ENCODE data around the gene ALB.

The ALB gene

GRCh38 chr4:73445383-73446335 lies 41.6 kb downstream of the ALB start:
- TF ChIP-seq CTCF (IDR thresholded peaks at IDR 0.05; ENCODE audit: low read depth, low read length) = no peak

GRCh38 chr4:73446336-73446938 lies 42.4 kb downstream of the ALB start:
- DNase-seq (ENCODE audit: extremely low read depth, low read depth) = peak; percentile 19

More at GRCh38 chr4:73445383-73446335, 41.6 kb downstream of the ALB start:
- no peak for DNase-seq (ENCODE audit: extremely low read depth, low read depth)

GRCh38 chr4:73447671-73448070 lies 43.6 kb downstream of the ALB start:
- no peak for DNase-seq (ENCODE audit: extremely low read depth, low read depth)
- no peak for TF ChIP-seq CTCF (IDR thresholded peaks at IDR 0.05; ENCODE audit: low read depth, low read length)

More at GRCh38 chr4:73446336-73446938, 42.4 kb downstream of the ALB start:
- TF ChIP-seq CTCF (IDR thresholded peaks at IDR 0.05; ENCODE audit: low read depth, low read length) = peak; percentile 72

GRCh38 chr4:73448448-73449203 lies 44.5 kb downstream of the ALB start:
- no peak for DNase-seq (ENCODE audit: extremely low read depth, low read depth)
- no peak for TF ChIP-seq CTCF (IDR thresholded peaks at IDR 0.05; ENCODE audit: low read depth, low read length)

- TF ChIP-seq CTCF (IDR thresholded peaks at IDR 0.05; ENCODE audit: low read depth, low read length) = no peak
These were observed 46.4 kb downstream of the ALB start for GRCh38 chr4:73450398-73451004.

GRCh38 chr4:73451404-73451803 lies 47.3 kb downstream of the ALB start:
- no peak for DNase-seq (ENCODE audit: extremely low read depth, low read depth)
- TF ChIP-seq CTCF (IDR thresholded peaks at IDR 0.05; ENCODE audit: low read depth, low read length) = no peak

More at GRCh38 chr4:73450398-73451004, 46.4 kb downstream of the ALB start:
- DNase-seq (ENCODE audit: extremely low read depth, low read depth) = peak; percentile 35

Data from AG09319 (cell line).